ENCODE measurements around the gene LRP1B.
"Not testable (repeated sequence)": the region's sequence is repeated elsewhere in the genome, so short reads cannot be mapped to it uniquely, and the experiment has no call there.

Gene LRP1B

GRCh38 chr2:141015341-141016047 is 1115.3 kb downstream of the LRP1B start:
- DNase-seq (ENCODE audit: low spot score), result no peak

- DNase-seq (ENCODE audit: low spot score), result no peak
Measured at GRCh38 chr2:141003967-141004657, 1126.7 kb downstream of the LRP1B start.

- DNase-seq (ENCODE audit: low spot score), result no peak
Measured at GRCh38 chr2:141001750-141002149, 1129.1 kb downstream of the LRP1B start.

GRCh38 chr2:140998577-140998976 is 1132.2 kb downstream of the LRP1B start:
- no peak for DNase-seq (ENCODE audit: low spot score)

GRCh38 chr2:140998017-140998416 is 1132.8 kb downstream of the LRP1B start:
- no peak for DNase-seq (ENCODE audit: low spot score)

GRCh38 chr2:140994856-140995255 is 1136.0 kb downstream of the LRP1B start:
- no peak for DNase-seq (ENCODE audit: low spot score)

- DNase-seq (ENCODE audit: low spot score), result no peak
Measured at GRCh38 chr2:140990416-140990815, 1140.4 kb downstream of the LRP1B start.

- no peak for DNase-seq (ENCODE audit: low spot score)
Measured at GRCh38 chr2:140988597-140988996, 1142.2 kb downstream of the LRP1B start.

GRCh38 chr2:140986456-140986855 is 1144.4 kb downstream of the LRP1B start:
- no peak for DNase-seq (ENCODE audit: low spot score)

GRCh38 chr2:140975237-140975636 is 1155.6 kb downstream of the LRP1B start:
- no peak for DNase-seq (ENCODE audit: low spot score)

- DNase-seq (ENCODE audit: low spot score), result no peak
Measured at GRCh38 chr2:140972724-140973123, 1158.1 kb downstream of the LRP1B start.

GRCh38 chr2:140964324-140964723 is 1166.5 kb downstream of the LRP1B start:
- DNase-seq (ENCODE audit: low spot score), result not testable (repeated sequence)

- no peak for DNase-seq (ENCODE audit: low spot score)
Measured at GRCh38 chr2:140949932-140950331, 1180.9 kb downstream of the LRP1B start.

- no peak for DNase-seq (ENCODE audit: low spot score)
Measured at GRCh38 chr2:140947236-140947635, 1183.6 kb downstream of the LRP1B start.

- DNase-seq (ENCODE audit: low spot score), result no peak
Measured at GRCh38 chr2:140943867-140944266, 1186.9 kb downstream of the LRP1B start.

GRCh38 chr2:140942284-140942683 is 1188.5 kb downstream of the LRP1B start:
- DNase-seq (ENCODE audit: low spot score), result no peak

- no peak for DNase-seq (ENCODE audit: low spot score)
Measured at GRCh38 chr2:140929849-140930248, 1201.0 kb downstream of the LRP1B start.

- DNase-seq (ENCODE audit: low spot score), result no peak
Measured at GRCh38 chr2:140918426-140918825, 1212.4 kb downstream of the LRP1B start.

- DNase-seq (ENCODE audit: low spot score), result no peak
Measured at GRCh38 chr2:140916410-140916809, 1214.4 kb downstream of the LRP1B start.

- DNase-seq (ENCODE audit: low spot score), result no peak
Measured at GRCh38 chr2:140910683-140911082, 1220.1 kb downstream of the LRP1B start.

- no peak for DNase-seq (ENCODE audit: low spot score)
Measured at GRCh38 chr2:140905083-140905781, 1225.6 kb downstream of the LRP1B start.

- no peak for DNase-seq (ENCODE audit: low spot score)
Measured at GRCh38 chr2:140895378-140895777, 1235.4 kb downstream of the LRP1B start.

GRCh38 chr2:140893685-140894084 is 1237.1 kb downstream of the LRP1B start:
- DNase-seq (ENCODE audit: low spot score), result no peak

Data from CD4-positive, alpha-beta T cell treated with Interleukin-2 at 100 ng/mL for 4 hours (primary cell).